Liver (tissue), 9 donors: ENCODE measurements around the gene HLCS. TPM values are rescaled to one million over a fixed set of nuclear protein-coding genes. Genes with fewer than 3 reads are reported as not detected.

ENCODE experiments used
- DNase-seq: peaks from one replicate; pipeline ENCODE4 v3.0.0-alpha.2; 2017; ENCODE audit warnings: low spot score
- H3K27ac ChIP-seq, 2 donors: one replicate each; pipeline ENCODE4 v1.7.0; 2013; ENCODE audit warnings: inconsistent platforms in 2 of 2, low read length in 2 of 2, control low read depth in 1 of 2, low read depth in 1 of 2, mild to moderate bottlenecking in 1 of 2
- H3K27me3 ChIP-seq, 4 donors: one replicate each; pipeline versions ENCODE4 v1.6.1 to v1.7.0; 2013; ENCODE audit warnings: low read length in 3 of 4, inconsistent platforms in 1 of 4, mild to moderate bottlenecking in 1 of 4, moderate library complexity in 1 of 4; ENCODE audit not compliant: control insufficient read depth in 4 of 4, insufficient read depth in 4 of 4
- H3K36me3 ChIP-seq, 4 donors: one replicate each; pipeline versions ENCODE4 v1.6.1 to v1.7.0; 2013; ENCODE audit warnings: low read length in 3 of 4, mild to moderate bottlenecking in 3 of 4, low read depth in 1 of 4, moderate library complexity in 1 of 4; ENCODE audit not compliant: control insufficient read depth in 4 of 4, insufficient read depth in 3 of 4
- H3K4me1 ChIP-seq, 4 donors: one replicate each; pipeline versions ENCODE4 v1.6.1 to v1.7.0; 2013; ENCODE audit warnings: low read length in 3 of 4, mild to moderate bottlenecking in 3 of 4, moderate library complexity in 1 of 4; ENCODE audit not compliant: control insufficient read depth in 4 of 4, insufficient read depth in 4 of 4
- H3K4me3 ChIP-seq, 3 donors: one replicate each; pipeline versions ENCODE4 v1.6.1 to v1.7.0; 2013; ENCODE audit warnings: low read length in 3 of 3, control low read depth in 1 of 3, low read depth in 1 of 3, mild to moderate bottlenecking in 1 of 3
- H3K9ac ChIP-seq, 2 donors: one replicate each; pipeline ENCODE4 v1.7.0; 2013; ENCODE audit warnings: low read length in 2 of 2, mild to moderate bottlenecking in 2 of 2, moderate library complexity in 2 of 2, control low read depth in 1 of 2, low read depth in 1 of 2
- H3K9me3 ChIP-seq, 4 donors: one replicate each; pipeline versions ENCODE4 v1.6.1 to v1.7.0; 2013; ENCODE audit warnings: low read length in 3 of 4; ENCODE audit not compliant: control insufficient read depth in 4 of 4
- GABPA ChIP-seq, 2 donors: IDR thresholded peaks in 1 of 2; conservative IDR thresholded peaks in 1 of 2; 2 replicates each; pipeline ENCODE4 v1.6.1; 2016; ENCODE audit warnings: antibody characterized with exemption in 2 of 2, mild to moderate bottlenecking in 1 of 2, moderate library complexity in 1 of 2
- HNF4A ChIP-seq, 2 donors: conservative IDR thresholded peaks; 2 replicates each; pipeline ENCODE4 v1.6.1; 2016; ENCODE audit warnings: antibody characterized with exemption in 2 of 2, mild to moderate bottlenecking in 2 of 2
- HNF4G ChIP-seq: IDR thresholded peaks from 2 replicates; pipeline ENCODE4 v1.6.1; 2016; ENCODE audit warnings: antibody characterized with exemption
- JUND ChIP-seq, 2 donors: IDR thresholded peaks; 2 replicates each; pipeline ENCODE4 v1.6.1; 2016; ENCODE audit warnings: antibody characterized with exemption in 2 of 2
- RAD21 ChIP-seq, 2 donors: IDR thresholded peaks; 2 replicates each; pipeline ENCODE4 v1.6.1; 2016; ENCODE audit warnings: antibody characterized with exemption in 2 of 2, mild to moderate bottlenecking in 2 of 2
- REST ChIP-seq: IDR thresholded peaks from 2 replicates; pipeline ENCODE4 v1.6.1; 2016; ENCODE audit warnings: antibody characterized with exemption, mild to moderate bottlenecking
- SP1 ChIP-seq: IDR thresholded peaks from 2 replicates; pipeline ENCODE4 v1.6.1; 2018; ENCODE audit warnings: antibody characterized with exemption, mild to moderate bottlenecking
- TAF1 ChIP-seq: conservative IDR thresholded peaks from 2 replicates; pipeline ENCODE4 v1.6.1; 2016; ENCODE audit warnings: antibody characterized with exemption, mild to moderate bottlenecking
- YY1 ChIP-seq: IDR thresholded peaks from 2 replicates; pipeline ENCODE4 v1.6.1; 2016; ENCODE audit warnings: antibody characterized with exemption, mild to moderate bottlenecking
- ZBTB33 ChIP-seq: IDR thresholded peaks from 2 replicates; pipeline ENCODE4 v1.6.1; 2016; ENCODE audit warnings: antibody characterized with exemption
- WGBS: extraction: QIAGEN DNeasy Blood & Tissue Kit; methylation state at CpG from one replicate; pipeline ENCODE4 v1.1.7; 2013; 5-methylcytosine and 5-hydroxymethylcytosine counted together
- polyA plus RNA-seq, 2 donors: library from polyadenylated mRNA; stranded (reverse) in 1 of 2; unstranded in 1 of 2; fragments of 200-250 nt in 1 of 2; fragments of >200 nt in 1 of 2; fragmentation: Nextera tagmentation in 1 of 2; extraction: Ambion mirVana in 1 of 2; gene quantifications; one replicate each; pipeline versions ENCODE4 v1.2.1 to v1.2.3, GENCODE V29; 2013 to 2015
- total RNA-seq, 2 donors: library from RNA; depleted of rRNA; stranded (reverse); fragments of >200 nt; gene quantifications; one replicate each; pipeline ENCODE4 v1.2.3, GENCODE V29; 2014
- TF ChIP-seq, protein P1 (sequence below): IDR thresholded peaks from 2 replicates; pipeline ENCODE4 v1.6.1; 2016; ENCODE audit warnings: antibody characterized with exemption
- donor health status: healthy.
- donor health status: healthy.
- donor health status: healthy.
- donor health status: healthy.
- donor health status: healthy.

The HLCS gene
- total and polyA plus RNA-seq, 4 donors, result 6.6 to 22.5 (median 8.3) TPM

GRCh38 chr21:36723371-36723881 is 243.0 kb downstream of the HLCS start:
- Histone ChIP-seq H3K27me3 (peaks cover 0 to 12% (median under 1%) of the 10 kb centered on the region in 4 donors), H3K9ac (no peak overlapping the region), H3K4me1 (no peaks in the 10 kb centered on the region), H3K36me3 (no peaks in the 10 kb centered on the region), H3K27ac (no peak overlapping the region), H3K9me3 (no peaks in the 10 kb centered on the region), H3K4me3 (no peak overlapping the region)
- 86% methylated on average over 14 of the region's 14 CpGs for WGBS
- no peak for DNase-seq
- TF ChIP-seq RAD21 (IDR thresholded peaks at IDR 0.05), result no peak
- no peak for TF ChIP-seq JUND (IDR thresholded peaks at IDR 0.05)
- TF ChIP-seq SP1, result no peak
- TF ChIP-seq HNF4G, result no peak

- Histone ChIP-seq H3K4me1 (no peaks in the 10 kb centered on the region), H3K27ac (no peak overlapping the region), H3K27me3 (peaks cover 0 to 12% (median under 1%) of the 10 kb centered on the region in 4 donors), H3K4me3 (no peak overlapping the region), H3K9me3 (no peaks in the 10 kb centered on the region), H3K36me3 (no peaks in the 10 kb centered on the region), H3K9ac (no peak overlapping the region)
- no peak for TF ChIP-seq REST
- TF ChIP-seq ZBTB33, result no peak
- TF ChIP-seq SP1, result no peak
- no peak for TF ChIP-seq GABPA (IDR thresholded peaks at IDR 0.05 in 1 of 2, conservative IDR thresholded peaks at IDR 0.05 in 1 of 2)
- no peak for TF ChIP-seq HNF4A (conservative IDR thresholded peaks at IDR 0.05)
- TF ChIP-seq YY1, result no peak
- TF ChIP-seq, protein P1, sequence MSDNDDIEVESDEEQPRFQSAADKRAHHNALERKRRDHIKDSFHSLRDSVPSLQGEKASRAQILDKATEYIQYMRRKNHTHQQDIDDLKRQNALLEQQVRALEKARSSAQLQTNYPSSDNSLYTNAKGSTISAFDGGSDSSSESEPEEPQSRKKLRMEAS, result no peak
- TF ChIP-seq TAF1, result no peak
- 87% methylated on average over 25 of the region's 25 CpGs for WGBS
- no peak for DNase-seq
Observed at GRCh38 chr21:36722370-36723368, 243.8 kb downstream of the HLCS start.
